Suprapubic skin (tissue), 4 donors: Measurements from ENCODE around the gene CCNB2.

Experiments used
- EP300 ChIP-seq: sonication (generic); formaldehyde crosslinking; IDR thresholded peaks from one replicate; pipeline ENCODE4 v1.6.1; 2017; ENCODE audit warnings: antibody characterized with exemption
- POLR2A ChIP-seq, 2 donors: fragments of 450-650 bp; IDR thresholded peaks; one replicate each; pipeline ENCODE4 v1.6.1; 2017; ENCODE audit warnings: antibody characterized with exemption in 2 of 2, mild to moderate bottlenecking in 2 of 2, moderate library complexity in 2 of 2
- POLR2AphosphoS5 ChIP-seq, 3 donors: sonication (generic); formaldehyde crosslinking; IDR thresholded peaks; one replicate each; pipeline ENCODE4 v1.6.1; 2017; ENCODE audit warnings: antibody characterized with exemption in 3 of 3
- TF ChIP-seq, protein P1 (sequence below), 2 donors: fragments of 200-600 bp in 1 of 2; fragments of 450-650 bp in 1 of 2; sonication (generic) in 1 of 2; IDR thresholded peaks; one replicate each; pipeline ENCODE4 v1.5.1; 2016 to 2019; ENCODE audit warnings: antibody characterized with exemption in 2 of 2, mild to moderate bottlenecking in 1 of 2, moderate library complexity in 1 of 2

DNA sequence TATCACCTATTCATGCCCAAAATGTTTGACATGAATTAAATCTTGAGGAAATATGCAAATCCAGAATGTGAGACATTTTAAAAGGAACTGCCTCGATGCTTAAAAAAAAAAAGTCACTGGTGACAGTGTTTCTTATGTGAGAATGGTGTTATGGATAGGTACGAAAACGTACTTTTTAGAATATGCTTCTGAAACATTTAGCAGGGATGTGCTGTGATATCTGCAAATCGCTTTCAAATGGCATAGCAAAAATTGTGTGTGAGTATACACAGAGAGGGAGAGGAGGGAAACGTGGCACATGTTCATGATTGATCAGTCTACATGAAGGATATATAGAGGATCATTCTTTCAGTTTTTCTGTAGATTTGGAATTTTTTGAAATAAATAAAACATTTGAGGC is 16.0 kb downstream of the CCNB2 start:
- TF ChIP-seq, protein P1, sequence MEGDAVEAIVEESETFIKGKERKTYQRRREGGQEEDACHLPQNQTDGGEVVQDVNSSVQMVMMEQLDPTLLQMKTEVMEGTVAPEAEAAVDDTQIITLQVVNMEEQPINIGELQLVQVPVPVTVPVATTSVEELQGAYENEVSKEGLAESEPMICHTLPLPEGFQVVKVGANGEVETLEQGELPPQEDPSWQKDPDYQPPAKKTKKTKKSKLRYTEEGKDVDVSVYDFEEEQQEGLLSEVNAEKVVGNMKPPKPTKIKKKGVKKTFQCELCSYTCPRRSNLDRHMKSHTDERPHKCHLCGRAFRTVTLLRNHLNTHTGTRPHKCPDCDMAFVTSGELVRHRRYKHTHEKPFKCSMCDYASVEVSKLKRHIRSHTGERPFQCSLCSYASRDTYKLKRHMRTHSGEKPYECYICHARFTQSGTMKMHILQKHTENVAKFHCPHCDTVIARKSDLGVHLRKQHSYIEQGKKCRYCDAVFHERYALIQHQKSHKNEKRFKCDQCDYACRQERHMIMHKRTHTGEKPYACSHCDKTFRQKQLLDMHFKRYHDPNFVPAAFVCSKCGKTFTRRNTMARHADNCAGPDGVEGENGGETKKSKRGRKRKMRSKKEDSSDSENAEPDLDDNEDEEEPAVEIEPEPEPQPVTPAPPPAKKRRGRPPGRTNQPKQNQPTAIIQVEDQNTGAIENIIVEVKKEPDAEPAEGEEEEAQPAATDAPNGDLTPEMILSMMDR (IDR thresholded peaks at IDR 0.05): no peak
- TF ChIP-seq POLR2AphosphoS5 (IDR thresholded peaks at IDR 0.05) (no peak), EP300 (no peak), POLR2A (IDR thresholded peaks at IDR 0.05) (no peak)
